Cardiac muscle cell (in vitro differentiated cells and primary cell): ENCODE measurements around the gene ZMYND11. TPM values are rescaled to one million over a fixed set of nuclear protein-coding genes. Genes with fewer than 3 reads are reported as not detected.

ENCODE experiments used
- DNase-seq, 2 donors: peaks; one replicate each; pipeline versions ENCODE4 v3.0.0 to v3.0.0-alpha.2; 2010 to 2017; ENCODE audit warnings: low read depth in 1 of 2, low spot score in 1 of 2
- H3K27ac ChIP-seq: fragments of 200-600 bp; sonication (generic); 2 replicates; pipeline ENCODE4 v1.5.1; 2016
- H3K27me3 ChIP-seq: fragments of 200-600 bp; sonication (generic); 2 replicates; pipeline ENCODE4 v1.6.0; 2016; ENCODE audit warnings: control low read depth
- H3K36me3 ChIP-seq: fragments of 200-600 bp; sonication (generic); 2 replicates; pipeline ENCODE4 v1.5.1; 2016; ENCODE audit warnings: control low read depth
- H3K4me1 ChIP-seq: fragments of 200-600 bp; sonication (generic); 2 replicates; pipeline ENCODE4 v1.8.1; 2017; ENCODE audit warnings: low read depth, mild to moderate bottlenecking, mixed run types
- H3K4me3 ChIP-seq: fragments of 200-600 bp; sonication (generic); 2 replicates; pipeline ENCODE4 v1.5.1; 2016; ENCODE audit warnings: mild to moderate bottlenecking
- H3K9me3 ChIP-seq: fragments of 200-600 bp; sonication (generic); 2 replicates; pipeline ENCODE4 v1.5.1; 2017; ENCODE audit warnings: low read depth, mild to moderate bottlenecking, control low read depth
- polyA plus RNA-seq: library from polyadenylated mRNA; unstranded; fragments of >200 nt; fragmentation: Nextera tagmentation; extraction: Ambion mirVana; gene quantifications from 2 replicates; pipeline ENCODE4 v1.2.1, GENCODE V29; 2016
- total RNA-seq: library from RNA; depleted of rRNA; stranded (reverse); fragments of >200 nt; gene quantifications from 2 replicates; pipeline ENCODE4 v1.2.3, GENCODE V29; 2016
- TF ChIP-seq, protein P1 (sequence below): IDR thresholded peaks from 2 replicates; pipeline ENCODE4 v1.5.1; 2012; ENCODE audit warnings: low read depth, mild to moderate bottlenecking, low read length

Gene ZMYND11
- total and polyA plus RNA-seq, 2 experiments from 2014 or later: 34.3 to 65.8 TPM

DNA sequence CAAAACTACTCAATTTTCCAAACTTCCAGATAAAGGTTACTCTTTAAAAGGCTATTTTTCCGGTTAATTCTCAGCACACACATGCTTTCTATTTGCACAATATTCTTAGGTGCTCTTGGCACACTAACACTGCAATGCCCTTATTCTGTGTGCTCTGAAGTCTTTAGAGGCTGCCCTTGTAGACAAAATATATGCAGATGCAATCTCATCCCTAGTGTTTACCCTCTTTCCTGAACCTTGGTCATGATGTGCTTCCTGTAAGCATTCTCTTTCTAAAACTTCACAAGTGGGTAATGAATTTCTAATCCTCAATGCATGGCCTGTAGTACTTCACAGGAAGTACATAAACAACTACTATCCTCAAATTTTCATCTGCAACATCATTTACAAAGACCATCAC, 45.1 kb upstream of the ZMYND11 start:
- TF ChIP-seq, protein P1, sequence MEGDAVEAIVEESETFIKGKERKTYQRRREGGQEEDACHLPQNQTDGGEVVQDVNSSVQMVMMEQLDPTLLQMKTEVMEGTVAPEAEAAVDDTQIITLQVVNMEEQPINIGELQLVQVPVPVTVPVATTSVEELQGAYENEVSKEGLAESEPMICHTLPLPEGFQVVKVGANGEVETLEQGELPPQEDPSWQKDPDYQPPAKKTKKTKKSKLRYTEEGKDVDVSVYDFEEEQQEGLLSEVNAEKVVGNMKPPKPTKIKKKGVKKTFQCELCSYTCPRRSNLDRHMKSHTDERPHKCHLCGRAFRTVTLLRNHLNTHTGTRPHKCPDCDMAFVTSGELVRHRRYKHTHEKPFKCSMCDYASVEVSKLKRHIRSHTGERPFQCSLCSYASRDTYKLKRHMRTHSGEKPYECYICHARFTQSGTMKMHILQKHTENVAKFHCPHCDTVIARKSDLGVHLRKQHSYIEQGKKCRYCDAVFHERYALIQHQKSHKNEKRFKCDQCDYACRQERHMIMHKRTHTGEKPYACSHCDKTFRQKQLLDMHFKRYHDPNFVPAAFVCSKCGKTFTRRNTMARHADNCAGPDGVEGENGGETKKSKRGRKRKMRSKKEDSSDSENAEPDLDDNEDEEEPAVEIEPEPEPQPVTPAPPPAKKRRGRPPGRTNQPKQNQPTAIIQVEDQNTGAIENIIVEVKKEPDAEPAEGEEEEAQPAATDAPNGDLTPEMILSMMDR: no peak

DNA sequence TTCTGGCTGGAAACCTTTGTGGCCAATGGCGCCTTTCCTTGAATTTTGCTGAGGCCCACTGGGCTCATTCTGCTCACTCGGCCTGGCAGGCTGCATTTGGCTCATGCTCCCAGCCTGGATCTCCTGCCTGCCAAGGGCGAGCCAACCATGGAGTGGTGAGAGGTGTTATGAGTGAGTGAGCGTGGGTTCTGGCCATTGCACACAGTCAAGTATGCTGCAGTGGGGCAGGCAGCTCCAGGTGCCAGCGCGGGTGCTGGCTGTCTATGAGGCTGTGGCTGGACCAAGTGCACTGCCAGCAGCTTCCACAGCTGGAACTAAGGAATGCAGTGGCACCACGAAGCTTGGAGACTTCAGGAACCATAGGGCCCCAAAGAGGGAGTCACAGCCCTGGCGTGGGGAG, 43.9 kb upstream of the ZMYND11 start:
- no peak for DNase-seq
- Histone ChIP-seq H3K9me3 (no peaks in the 10 kb centered on the region), H3K27ac (no peak overlapping the region), H3K36me3 (no peaks in the 10 kb centered on the region), H3K4me1 (no peaks in the 10 kb centered on the region), H3K4me3 (no peak overlapping the region), H3K27me3 (no peaks in the 10 kb centered on the region)
- TF ChIP-seq, protein P1: no peak

More for the DNA sequence above, 45.1 kb upstream of the ZMYND11 start:
- no peaks in the 10 kb centered on the region for H3K9me3 ChIP-seq
- H3K27me3 ChIP-seq: no peaks in the 10 kb centered on the region
- H3K4me1 ChIP-seq: no peaks in the 10 kb centered on the region
- DNase-seq: no peak
- H3K36me3 ChIP-seq: no peaks in the 10 kb centered on the region
- no peak overlapping the region for H3K4me3 ChIP-seq
- H3K27ac ChIP-seq: no peak overlapping the region

DNA sequence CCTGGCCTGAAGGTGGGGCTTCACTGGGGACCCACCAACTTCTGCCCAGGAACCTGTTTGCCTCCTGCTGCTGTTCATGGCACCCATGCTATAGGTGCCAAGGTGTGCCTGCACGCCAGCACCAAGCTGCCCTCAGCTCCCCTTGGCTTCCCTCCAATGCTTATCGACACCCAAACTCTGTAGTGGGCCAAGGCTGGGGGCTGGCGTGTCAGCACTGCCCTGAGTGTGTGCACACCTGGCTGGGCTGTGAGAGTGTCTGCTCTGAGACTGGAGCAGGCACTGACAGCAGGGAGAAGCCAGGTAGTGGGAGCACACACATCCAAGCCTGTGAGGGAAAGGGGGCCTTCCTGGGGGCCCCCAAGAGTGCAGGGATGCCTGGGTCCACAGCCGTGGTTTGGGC, 43.1 kb upstream of the ZMYND11 start:
- Histone ChIP-seq H3K4me1 (no peaks in the 10 kb centered on the region), H3K36me3 (no peaks in the 10 kb centered on the region), H3K4me3 (no peak overlapping the region), H3K27ac (no peak overlapping the region), H3K27me3 (no peaks in the 10 kb centered on the region), H3K9me3 (no peaks in the 10 kb centered on the region)
- no peak for DNase-seq
- TF ChIP-seq, protein P1: no peak

DNA sequence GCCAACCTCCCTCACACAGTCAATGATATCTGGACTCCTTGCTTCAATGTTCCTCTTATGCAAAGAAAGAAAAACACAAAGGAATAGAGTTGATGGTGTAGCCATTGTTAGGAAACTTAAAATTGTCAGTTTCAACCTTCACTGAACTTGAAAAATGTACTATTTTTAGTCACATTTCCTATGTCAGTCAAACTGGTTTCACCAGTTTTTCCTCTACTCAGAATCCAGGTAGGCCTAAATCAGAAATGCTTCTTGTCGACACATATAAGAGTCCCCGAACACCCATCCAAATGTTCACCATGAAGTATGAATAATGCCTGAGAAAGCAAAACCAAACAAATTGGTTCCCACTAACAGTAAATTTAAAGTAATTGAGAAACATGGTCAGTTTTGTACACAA, 42.4 kb upstream of the ZMYND11 start:
- TF ChIP-seq, protein P1: no peak
- no peaks in the 10 kb centered on the region for H3K27me3 ChIP-seq
- H3K9me3 ChIP-seq: no peaks in the 10 kb centered on the region
- no peak overlapping the region for H3K4me3 ChIP-seq
- no peak for DNase-seq
- H3K4me1 ChIP-seq: no peaks in the 10 kb centered on the region
- no peaks in the 10 kb centered on the region for H3K36me3 ChIP-seq
- no peak overlapping the region for H3K27ac ChIP-seq

DNA sequence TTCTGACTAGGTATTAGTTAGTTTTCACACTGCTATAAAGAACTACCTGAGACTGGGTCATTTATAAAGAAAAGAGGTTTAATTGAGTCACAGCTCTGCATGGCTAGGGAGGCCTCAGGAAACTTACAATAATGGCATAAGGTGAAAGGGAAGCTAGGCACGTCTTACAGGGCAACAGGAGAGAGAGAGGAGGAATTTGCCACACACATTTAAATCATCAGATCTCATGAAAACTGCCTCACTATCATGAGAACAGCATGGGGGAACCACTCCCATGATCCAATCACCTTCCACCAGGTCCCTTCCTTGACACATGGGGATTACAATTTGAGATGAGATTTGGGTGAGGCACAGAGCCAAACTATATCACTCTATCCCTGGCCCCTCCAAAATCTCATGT, 40.6 kb upstream of the ZMYND11 start:
- DNase-seq: no peak
- no peak overlapping the region for H3K27ac ChIP-seq
- H3K4me3 ChIP-seq: no peak overlapping the region
- H3K36me3 ChIP-seq: no peaks in the 10 kb centered on the region
- H3K4me1 ChIP-seq: no peaks in the 10 kb centered on the region
- TF ChIP-seq, protein P1: no peak
- no peaks in the 10 kb centered on the region for H3K9me3 ChIP-seq
- H3K27me3 ChIP-seq: no peaks in the 10 kb centered on the region
